BE2C (cell line): ENCODE measurements around the gene UBE3A.

Experiments
- DNase-seq: peaks from one replicate; pipeline ENCODE4 v3.0.0-alpha.2; 2020
- H3K27me3 ChIP-seq: fragments of 250-450 bp; sonication (Bioruptor Pico); 2 replicates; pipeline ENCODE4 v1.5.1; 2020; ENCODE audit warnings: mild to moderate bottlenecking
- H3K36me3 ChIP-seq: fragments of 250-450 bp; sonication (Bioruptor Pico); 2 replicates; pipeline ENCODE4 v1.5.1; 2020; ENCODE audit warnings: mild to moderate bottlenecking
- H3K4me1 ChIP-seq: fragments of 250-450 bp; sonication (Bioruptor Pico); 2 replicates; pipeline ENCODE4 v1.5.1; 2020
- H3K4me3 ChIP-seq: 2 replicates; pipeline ENCODE4 v1.5.1; 2011; ENCODE audit warnings: low read depth, low read length
- H3K9me3 ChIP-seq: fragments of 250-450 bp; sonication (Bioruptor Pico); 2 replicates; pipeline ENCODE4 v1.5.1; 2020
- CTCF ChIP-seq: IDR thresholded peaks from 2 replicates; pipeline ENCODE4 v1.5.1; 2012; ENCODE audit warnings: mild to moderate bottlenecking, low read depth, low read length

Gene UBE3A

GRCh38 chr15:25406261-25406660 is 32.6 kb downstream of the UBE3A start:
- Histone ChIP-seq H3K4me3 (no peak overlapping the region), H3K9me3 (no peaks in the 10 kb centered on the region), H3K36me3 (peaks cover 9% of the 10 kb centered on the region), H3K27me3 (no peaks in the 10 kb centered on the region), H3K4me1 (no peaks in the 10 kb centered on the region)
- TF ChIP-seq CTCF, result no peak
- DNase-seq, result no peak

- no peaks in the 10 kb centered on the region for H3K27me3 ChIP-seq
- peaks cover 13% of the 10 kb centered on the region for H3K36me3 ChIP-seq
- H3K9me3 ChIP-seq, result no peaks in the 10 kb centered on the region
- DNase-seq, result no peak
- H3K4me3 ChIP-seq, result no peak overlapping the region
- no peak for TF ChIP-seq CTCF
- no peaks in the 10 kb centered on the region for H3K4me1 ChIP-seq
These were observed 35.1 kb downstream of the UBE3A start for GRCh38 chr15:25403771-25404170.

- no peaks in the 10 kb centered on the region for H3K4me1 ChIP-seq
- no peak for TF ChIP-seq CTCF
These were observed 36.5 kb downstream of the UBE3A start for GRCh38 chr15:25402342-25402741.

GRCh38 chr15:25401501-25401900 is 37.3 kb downstream of the UBE3A start:
- H3K9me3 ChIP-seq, result no peaks in the 10 kb centered on the region
- no peak for DNase-seq
- TF ChIP-seq CTCF, result no peak
- H3K36me3 ChIP-seq, result peaks cover 13% of the 10 kb centered on the region
- H3K4me1 ChIP-seq, result no peaks in the 10 kb centered on the region
- no peaks in the 10 kb centered on the region for H3K27me3 ChIP-seq
- H3K4me3 ChIP-seq, result no peak overlapping the region

More at GRCh38 chr15:25402342-25402741, 36.5 kb downstream of the UBE3A start:
- H3K4me3 ChIP-seq, result no peak overlapping the region
- DNase-seq, result no peak
- H3K36me3 ChIP-seq, result peaks cover 13% of the 10 kb centered on the region
- H3K9me3 ChIP-seq, result no peaks in the 10 kb centered on the region
- H3K27me3 ChIP-seq, result no peaks in the 10 kb centered on the region

- TF ChIP-seq CTCF, result no peak
- no peak for DNase-seq
- Histone ChIP-seq H3K9me3 (no peaks in the 10 kb centered on the region), H3K4me1 (no peaks in the 10 kb centered on the region), H3K36me3 (peaks cover 4% of the 10 kb centered on the region), H3K27me3 (no peaks in the 10 kb centered on the region), H3K4me3 (no peak overlapping the region)
These were observed 41.7 kb downstream of the UBE3A start for GRCh38 chr15:25397100-25397499.

DNA sequence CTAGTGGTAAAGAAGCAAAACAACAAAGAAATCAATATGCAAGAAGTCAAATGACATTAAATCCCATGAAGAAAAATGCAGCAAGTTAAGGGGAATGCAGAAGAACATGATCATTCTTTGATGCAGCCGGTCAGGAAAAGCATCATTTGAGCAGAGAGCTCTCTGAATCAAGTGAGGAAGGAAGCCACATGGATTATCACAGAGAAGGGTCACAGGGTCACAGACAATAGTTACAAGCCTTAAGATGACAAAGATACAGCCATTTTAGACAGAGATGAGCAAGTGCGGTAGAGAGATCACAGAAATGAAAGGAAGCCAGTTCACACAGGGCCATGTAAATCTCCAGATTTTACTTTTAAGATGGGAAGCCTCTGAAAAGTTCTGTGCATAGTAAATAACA is 43.9 kb downstream of the UBE3A start:
- peaks cover 9% of the 10 kb centered on the region for H3K36me3 ChIP-seq
- H3K9me3 ChIP-seq, result no peaks in the 10 kb centered on the region
- TF ChIP-seq CTCF, result no peak

More for the DNA sequence above, 43.9 kb downstream of the UBE3A start:
- no peak overlapping the region for H3K4me3 ChIP-seq
- no peak for DNase-seq
- H3K27me3 ChIP-seq, result no peaks in the 10 kb centered on the region
- H3K4me1 ChIP-seq, result no peaks in the 10 kb centered on the region; the same call in 1 of the 2 replicates
